GDM1 (cell line): ENCODE results near the gene SMCO4.
"Not testable (repeated sequence)": the region's sequence is repeated elsewhere in the genome, so short reads cannot be mapped to it uniquely, and the experiment has no call there.

Source experiments
- DNase-seq: peaks from one replicate; lab custom pipeline; 2025; lab: John Stamatoyannopoulos, UW

The SMCO4 gene

GRCh38 chr11:93560199-93560932 lies 17.2 kb upstream of the SMCO4 start:
- DNase-seq: no peak

GRCh38 chr11:93559681-93560080 lies 16.5 kb upstream of the SMCO4 start:
- DNase-seq: no peak

- no peak for DNase-seq
Measured at GRCh38 chr11:93552874-93553273, 9.7 kb upstream of the SMCO4 start.

GRCh38 chr11:93549976-93550375 lies 6.8 kb upstream of the SMCO4 start:
- no peak for DNase-seq

- DNase-seq: no peak
Measured at GRCh38 chr11:93548679-93549319, 5.6 kb upstream of the SMCO4 start.

GRCh38 chr11:93547773-93548172 lies 4.6 kb upstream of the SMCO4 start:
- DNase-seq: no peak

- no peak for DNase-seq
Measured at GRCh38 chr11:93547028-93547427, 3.8 kb upstream of the SMCO4 start.

- DNase-seq: no peak
Measured at GRCh38 chr11:93545566-93545965, 2.4 kb upstream of the SMCO4 start.

- no peak for DNase-seq
Measured at GRCh38 chr11:93542811-93543229, 371 bp downstream of the SMCO4 start.

GRCh38 chr11:93541884-93542810 lies 1.0 kb downstream of the SMCO4 start:
- DNase-seq: no peak

- DNase-seq: no peak
Measured at GRCh38 chr11:93540896-93541553, 2.2 kb downstream of the SMCO4 start.

GRCh38 chr11:93540337-93540736 lies 2.9 kb downstream of the SMCO4 start:
- DNase-seq: no peak

- no peak for DNase-seq
Measured at GRCh38 chr11:93537767-93538261, 5.4 kb downstream of the SMCO4 start.

GRCh38 chr11:93537049-93537448 lies 6.1 kb downstream of the SMCO4 start:
- no peak for DNase-seq

GRCh38 chr11:93536101-93536861 lies 6.9 kb downstream of the SMCO4 start:
- DNase-seq: no peak

- DNase-seq: not testable (repeated sequence)
Measured at GRCh38 chr11:93535578-93535977, 7.6 kb downstream of the SMCO4 start.

GRCh38 chr11:93532806-93533205 lies 10.4 kb downstream of the SMCO4 start:
- DNase-seq: no peak

GRCh38 chr11:93532281-93532789 lies 10.9 kb downstream of the SMCO4 start:
- no peak for DNase-seq

- no peak for DNase-seq
Measured at GRCh38 chr11:93530468-93530826, 12.7 kb downstream of the SMCO4 start.

GRCh38 chr11:93529707-93530467 lies 13.3 kb downstream of the SMCO4 start:
- DNase-seq: no peak
